ENCODE measurements around the gene SMIM44. TPM values are rescaled to one million over a fixed set of nuclear protein-coding genes. Genes with fewer than 3 reads are reported as not detected.
"Not testable (repeated sequence)": the region's sequence is repeated elsewhere in the genome, so short reads cannot be mapped to it uniquely, and the experiment has no call there.

The SMIM44 gene
- polyA plus RNA-seq (2013, experiment 1 of 2; ENCODE audit: insufficient read length), result not detected
- not detected for polyA plus RNA-seq (2013, experiment 2 of 2; ENCODE audit: insufficient read length)

DNA sequence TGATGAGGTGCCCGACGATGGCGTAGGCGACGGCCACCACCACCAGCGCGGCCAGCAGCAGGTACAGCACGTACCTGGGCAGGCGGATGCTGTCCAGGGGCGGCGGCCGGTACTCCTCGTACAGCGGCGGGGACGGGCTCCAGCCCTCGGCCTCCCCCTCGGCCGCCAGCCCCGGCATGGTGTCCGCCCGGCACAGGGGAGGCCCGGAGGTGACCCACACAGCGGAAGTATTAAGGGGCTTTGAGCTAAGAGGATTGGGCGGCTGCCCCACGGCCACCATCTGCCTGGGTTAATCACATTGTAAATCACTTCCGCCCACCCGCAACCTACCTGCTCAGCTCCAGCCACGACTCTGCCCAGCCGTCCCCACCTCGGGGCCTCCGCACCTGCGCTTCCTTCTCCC lies at the start of gene SMIM44:
Gene SMIM44, minus strand, starts transcription at position 216 of the 403 bp plus-strand sequence. Its CDS starts 38 bp downstream, at position 178.
- no peak for DNase-seq

DNA sequence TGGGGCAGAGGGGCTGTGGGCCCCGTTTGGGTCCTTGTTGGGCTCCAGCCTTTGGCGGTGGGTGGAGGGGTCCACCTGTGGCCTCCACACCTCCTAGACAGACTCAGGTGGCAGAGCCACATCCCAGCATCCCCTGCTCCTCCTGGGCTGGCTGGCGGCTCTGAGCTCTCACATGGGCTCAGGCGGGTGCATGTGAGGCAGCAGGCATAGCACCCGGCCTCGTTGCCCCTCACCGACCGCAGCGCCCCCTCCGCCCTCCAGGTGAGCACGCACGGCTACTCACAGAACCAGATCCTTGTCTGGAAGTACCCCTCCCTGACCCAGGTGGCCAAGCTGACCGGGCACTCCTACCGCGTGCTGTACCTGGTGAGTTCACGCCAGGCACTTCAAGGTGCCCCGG lies 49.8 kb upstream of the SMIM44 start:
- DNase-seq, result no peak

DNA sequence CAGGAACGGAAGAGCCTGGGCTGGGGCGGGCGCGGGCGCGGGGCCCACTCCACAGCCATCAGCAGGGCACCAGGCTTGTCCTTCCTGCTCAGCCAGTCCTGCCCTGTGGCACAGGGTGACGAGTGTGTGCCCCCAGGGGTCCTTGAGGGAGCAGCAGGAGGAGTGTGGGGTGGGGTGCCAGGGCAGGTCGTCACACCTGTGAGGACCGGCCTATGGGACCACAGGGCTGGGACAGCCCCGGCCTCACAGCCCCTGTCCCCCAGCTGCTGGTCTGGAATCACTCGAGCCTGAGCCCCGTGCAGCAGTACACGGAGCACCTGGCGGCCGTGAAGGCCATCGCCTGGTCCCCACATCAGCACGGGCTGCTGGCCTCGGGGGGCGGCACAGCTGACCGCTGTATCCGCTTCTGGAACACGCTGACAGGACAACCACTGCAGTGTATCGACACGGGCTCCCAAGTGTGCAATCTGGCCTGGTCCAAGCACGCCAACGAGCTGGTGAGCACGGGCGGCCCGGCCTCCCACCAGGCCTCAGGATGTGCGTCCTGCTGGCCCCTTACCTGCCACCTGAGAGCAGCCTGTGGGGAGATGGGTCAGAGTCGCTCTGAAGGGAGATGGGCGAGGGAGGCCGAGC lies 49.0 kb upstream of the SMIM44 start:
- DNase-seq, result no peak

DNA sequence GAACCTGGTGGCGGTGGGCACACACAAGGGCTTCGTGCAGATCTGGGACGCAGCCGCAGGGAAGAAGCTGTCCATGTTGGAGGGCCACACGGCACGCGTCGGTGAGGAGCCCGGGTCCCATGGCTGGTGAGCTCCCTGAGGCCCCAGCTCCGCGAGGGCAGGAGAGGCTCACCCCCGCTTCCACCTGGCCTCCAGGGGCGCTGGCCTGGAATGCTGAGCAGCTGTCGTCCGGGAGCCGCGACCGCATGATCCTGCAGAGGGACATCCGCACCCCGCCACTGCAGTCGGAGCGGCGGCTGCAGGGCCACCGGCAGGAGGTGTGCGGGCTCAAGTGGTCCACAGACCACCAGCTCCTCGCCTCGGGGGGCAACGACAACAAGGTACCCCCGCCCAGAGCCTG lies 48.5 kb upstream of the SMIM44 start:
- no peak for DNase-seq

DNA sequence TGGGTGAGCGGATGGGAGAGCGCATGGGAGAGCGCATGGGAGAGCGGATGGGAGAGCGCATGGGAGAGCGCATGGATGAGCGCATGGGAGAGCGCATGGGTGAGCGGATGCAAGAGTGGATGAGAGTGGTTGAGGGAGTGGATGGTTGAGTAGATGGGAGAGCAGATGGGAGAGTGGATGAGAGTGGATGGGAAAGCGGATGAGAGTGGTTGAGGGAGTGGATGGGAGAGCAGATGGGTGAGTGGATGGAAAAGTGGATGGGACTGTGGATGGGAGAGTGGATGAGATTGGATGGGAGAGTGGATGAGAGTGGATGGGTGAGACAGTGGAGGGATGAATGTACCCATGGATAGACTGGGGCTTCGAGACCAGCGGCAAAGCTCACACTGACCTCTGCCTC lies 47.1 kb upstream of the SMIM44 start:
- DNase-seq, result no peak

DNA sequence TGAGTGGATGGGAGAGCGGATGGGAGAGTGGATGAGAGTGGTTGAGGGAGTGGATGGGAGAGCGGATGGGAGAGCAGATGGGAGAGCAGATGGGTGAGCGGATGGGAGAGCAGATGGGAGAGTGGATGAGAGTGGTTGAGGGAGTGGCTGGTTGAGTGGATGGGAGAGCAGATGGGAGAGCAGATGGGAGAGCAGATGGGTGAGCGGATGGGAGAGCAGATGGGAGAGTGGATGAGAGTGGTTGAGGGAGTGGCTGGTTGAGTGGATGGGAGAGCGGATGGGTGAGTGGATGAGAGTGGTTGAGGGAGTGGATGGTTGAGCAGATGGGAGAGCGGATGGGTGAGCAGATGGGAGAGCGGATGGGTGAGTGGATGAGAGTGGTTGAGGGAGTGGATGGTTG lies 46.1 kb upstream of the SMIM44 start:
- DNase-seq, result not testable (repeated sequence)

DNA sequence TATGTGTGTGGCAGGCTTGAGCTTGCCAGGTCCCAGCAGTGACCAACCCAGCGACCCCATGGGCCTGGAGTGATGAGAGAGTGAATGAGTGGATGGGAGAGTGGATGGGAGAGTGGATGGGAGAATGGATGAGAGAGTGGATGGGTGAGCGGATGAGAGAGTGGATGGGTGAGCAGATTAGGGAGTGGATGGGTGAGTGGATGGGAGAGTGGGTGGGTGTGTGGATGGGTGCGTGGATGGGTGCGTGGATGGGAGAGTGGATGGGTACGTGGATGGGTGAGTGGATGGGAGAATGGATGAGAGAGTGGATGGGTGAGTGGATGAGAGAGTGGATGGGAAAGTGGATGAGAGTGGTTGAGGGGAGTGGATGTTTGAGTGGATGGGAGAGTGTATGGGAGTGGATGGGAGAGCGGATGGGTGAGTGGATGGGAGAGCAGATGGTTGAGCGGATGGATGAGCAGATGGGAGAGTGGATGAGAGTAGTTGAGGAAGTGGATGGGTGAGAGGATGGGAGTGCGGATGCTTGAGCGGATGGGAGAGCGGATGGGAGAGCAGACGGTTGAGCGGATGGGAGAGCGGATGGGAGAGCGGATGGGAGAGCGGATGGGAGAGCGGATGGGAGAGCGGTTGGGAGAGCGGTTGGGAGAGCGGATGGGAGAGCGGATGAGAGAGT lies 45.4 kb upstream of the SMIM44 start:
- DNase-seq, result no peak

DNA sequence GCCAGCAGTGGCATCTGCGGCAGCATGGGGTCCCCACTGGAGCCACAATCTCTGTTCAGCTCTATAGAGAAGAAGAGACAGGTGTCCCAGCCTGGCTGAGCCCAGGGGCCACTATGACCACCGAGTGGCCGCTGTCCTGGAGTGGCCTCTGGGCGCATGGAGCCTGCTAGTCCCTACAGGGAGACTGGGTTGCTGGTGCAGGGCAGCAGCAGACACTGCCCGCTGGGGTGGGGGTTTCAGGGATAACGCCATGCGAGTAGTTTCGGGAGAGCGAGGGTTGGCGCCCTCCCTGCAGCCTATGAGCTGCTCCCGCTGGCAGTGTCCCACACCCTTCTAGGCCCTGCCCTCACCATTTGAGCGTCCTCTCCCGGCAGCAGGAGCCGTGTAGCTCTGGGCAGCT lies 44.8 kb upstream of the SMIM44 start:
- DNase-seq, result no peak

DNA sequence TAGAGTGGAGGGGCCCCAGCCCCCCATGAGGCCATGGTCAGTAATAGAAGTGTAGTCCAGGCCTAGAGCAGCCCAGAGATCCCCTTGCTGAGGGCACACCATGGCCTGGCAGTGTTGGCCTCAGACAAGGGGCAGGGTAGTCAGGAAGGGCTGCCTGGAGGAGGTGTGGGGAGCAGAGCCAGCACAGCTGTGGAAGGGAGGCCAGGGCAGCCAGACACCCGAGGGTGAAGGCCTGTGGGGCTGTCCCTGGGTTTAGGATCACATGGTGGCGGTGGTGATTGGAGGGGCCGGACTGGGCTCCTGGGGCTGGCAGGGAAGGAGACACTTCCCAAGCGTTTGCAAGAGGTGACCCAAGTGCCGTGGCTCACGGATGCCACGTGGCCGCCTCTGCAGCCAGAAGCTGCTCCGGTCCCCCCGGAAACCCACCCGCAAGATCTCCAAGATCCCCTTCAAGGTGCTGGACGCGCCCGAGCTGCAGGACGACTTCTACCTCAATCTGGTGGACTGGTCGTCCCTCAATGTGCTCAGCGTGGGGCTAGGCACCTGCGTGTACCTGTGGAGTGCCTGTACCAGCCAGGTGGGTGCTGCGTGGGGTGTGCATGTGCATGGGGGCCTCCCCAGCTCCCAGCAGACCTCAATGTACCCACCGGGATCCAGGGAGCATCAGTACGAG lies 44.1 kb upstream of the SMIM44 start:
- DNase-seq, result no peak

DNA sequence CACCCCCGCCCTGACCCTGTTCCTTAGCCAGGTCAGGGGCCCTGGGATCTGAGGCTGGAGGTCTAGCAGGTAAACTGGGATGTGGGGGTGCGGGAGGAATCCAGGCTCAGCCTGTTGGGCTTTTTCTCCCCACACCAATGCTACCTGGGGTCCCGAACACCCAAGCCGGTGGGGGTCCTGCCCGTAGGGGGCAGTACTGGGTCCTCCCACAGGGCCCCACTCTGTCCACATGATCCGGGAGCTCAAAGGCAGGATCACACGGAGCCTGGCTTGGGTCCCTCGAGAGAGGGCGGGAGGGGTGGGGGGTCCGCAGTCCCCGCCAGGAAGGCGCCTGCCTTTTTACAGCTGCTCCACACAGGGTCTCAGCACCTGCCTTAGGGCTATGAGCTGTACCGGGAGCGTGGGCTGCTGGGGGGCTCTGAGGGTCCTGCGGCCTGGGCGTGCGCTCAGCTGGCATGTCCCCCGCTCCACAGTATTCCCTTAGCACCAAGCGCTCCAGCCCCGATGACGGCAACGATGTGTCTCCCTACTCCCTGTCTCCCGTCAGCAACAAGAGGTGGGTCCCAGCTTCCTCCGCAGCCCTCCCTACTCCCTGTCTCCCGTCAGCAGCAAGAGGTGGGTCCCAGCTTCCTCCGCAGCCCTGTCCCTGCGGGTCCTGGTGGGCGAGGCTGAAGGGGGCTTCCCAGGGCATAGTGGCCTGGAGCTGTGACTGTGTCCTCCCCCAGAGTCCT lies 43.4 kb upstream of the SMIM44 start:
- no peak for DNase-seq

DNA sequence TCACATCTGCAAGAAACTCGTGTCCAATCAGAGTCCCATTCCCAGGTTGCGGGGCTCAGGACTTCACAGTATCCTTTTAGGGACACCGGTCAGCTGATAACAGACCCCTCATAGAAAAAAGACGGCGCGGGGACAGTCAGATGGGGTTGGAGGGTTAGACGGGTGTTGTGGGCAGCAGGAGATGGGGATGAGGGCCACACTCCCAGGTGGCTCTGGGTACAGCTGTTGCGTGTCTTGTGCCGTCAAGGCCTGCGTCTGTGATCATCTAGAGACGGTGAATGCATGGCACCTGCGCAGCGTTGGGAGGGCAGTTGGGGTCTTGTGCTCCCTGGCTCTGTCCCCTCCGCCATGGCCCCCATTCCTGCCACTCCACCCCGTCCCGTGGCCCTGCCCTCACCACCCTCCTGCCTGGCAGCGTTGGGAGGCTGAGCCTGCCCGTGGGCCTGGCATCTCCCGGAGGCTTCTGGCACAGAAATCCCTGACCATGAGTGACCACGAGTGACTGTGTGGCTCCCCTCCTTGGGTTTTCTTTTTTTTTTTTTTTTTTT lies 41.7 kb upstream of the SMIM44 start:
- no peak for DNase-seq

DNA sequence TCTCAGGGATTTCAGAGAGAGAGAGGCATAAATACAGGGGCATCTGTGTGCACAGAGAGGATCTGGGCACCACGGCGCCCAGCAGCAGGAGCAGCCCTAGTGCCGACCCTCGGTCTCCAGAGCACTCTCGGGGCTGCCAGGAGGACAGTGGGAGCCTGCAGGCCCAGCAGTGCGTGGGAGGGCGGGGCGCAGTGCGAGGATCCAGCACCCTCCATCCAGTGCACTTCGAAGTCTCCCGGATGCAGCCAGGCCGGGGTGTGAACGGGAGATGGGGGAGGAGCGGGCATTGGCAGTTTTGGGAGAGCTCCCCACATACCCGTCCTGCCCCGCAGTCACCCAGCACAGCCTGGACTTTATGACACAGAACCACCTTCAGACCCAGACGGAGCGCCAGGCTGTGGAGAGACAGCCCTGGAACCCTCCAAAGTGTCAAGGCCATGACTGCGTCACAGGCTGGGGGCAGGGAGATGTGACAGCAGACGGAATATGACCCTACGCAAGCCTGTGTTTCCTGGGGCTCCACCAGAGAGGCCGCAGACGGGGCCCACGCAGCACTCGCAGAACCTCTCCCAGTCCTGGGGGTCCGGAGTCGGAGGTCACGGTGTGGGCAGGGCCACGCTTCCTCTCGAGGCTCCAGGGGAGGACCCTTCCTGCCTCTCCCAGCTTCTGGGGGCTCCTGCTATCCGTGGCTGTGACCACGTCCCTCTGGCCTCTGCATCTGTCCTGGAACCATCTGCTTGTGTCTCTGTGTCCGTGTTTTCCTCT lies 41.0 kb upstream of the SMIM44 start:
- no peak for DNase-seq

DNA sequence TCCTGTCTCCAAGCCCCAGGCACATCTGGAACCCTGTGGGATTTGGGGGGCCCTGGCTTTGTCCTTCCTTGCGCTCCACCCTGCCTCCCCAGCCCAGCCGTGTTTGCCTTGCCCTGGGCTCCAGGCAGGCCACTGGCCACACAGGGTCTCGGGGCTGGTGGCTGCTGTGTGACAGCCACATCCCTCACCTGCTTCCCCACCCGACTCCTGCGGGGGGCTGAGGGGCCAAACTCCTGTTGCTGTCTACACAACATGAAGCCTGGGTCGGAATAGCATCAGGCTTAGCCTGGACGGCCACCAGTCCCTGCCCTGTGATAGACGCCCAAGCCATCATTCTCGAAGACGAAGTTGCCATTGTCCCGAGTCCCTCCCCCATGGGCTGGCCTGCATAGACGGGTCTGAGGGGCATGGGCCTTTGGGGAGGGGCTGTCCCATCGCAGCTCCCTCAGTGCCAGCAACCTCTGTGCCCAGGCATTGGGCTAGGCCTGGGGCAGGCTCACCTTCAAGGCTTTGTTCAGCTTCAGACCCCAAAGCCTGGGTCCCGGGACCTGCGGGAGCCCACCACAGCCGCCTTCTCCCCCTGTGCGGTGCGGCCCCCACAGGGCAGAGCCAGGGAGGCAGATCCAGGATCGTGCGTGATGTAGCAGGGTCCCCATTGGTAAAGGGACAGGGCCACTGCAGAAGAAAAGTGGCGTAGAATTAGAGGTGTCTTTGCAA lies 40.3 kb upstream of the SMIM44 start:
- DNase-seq, result no peak

DNA sequence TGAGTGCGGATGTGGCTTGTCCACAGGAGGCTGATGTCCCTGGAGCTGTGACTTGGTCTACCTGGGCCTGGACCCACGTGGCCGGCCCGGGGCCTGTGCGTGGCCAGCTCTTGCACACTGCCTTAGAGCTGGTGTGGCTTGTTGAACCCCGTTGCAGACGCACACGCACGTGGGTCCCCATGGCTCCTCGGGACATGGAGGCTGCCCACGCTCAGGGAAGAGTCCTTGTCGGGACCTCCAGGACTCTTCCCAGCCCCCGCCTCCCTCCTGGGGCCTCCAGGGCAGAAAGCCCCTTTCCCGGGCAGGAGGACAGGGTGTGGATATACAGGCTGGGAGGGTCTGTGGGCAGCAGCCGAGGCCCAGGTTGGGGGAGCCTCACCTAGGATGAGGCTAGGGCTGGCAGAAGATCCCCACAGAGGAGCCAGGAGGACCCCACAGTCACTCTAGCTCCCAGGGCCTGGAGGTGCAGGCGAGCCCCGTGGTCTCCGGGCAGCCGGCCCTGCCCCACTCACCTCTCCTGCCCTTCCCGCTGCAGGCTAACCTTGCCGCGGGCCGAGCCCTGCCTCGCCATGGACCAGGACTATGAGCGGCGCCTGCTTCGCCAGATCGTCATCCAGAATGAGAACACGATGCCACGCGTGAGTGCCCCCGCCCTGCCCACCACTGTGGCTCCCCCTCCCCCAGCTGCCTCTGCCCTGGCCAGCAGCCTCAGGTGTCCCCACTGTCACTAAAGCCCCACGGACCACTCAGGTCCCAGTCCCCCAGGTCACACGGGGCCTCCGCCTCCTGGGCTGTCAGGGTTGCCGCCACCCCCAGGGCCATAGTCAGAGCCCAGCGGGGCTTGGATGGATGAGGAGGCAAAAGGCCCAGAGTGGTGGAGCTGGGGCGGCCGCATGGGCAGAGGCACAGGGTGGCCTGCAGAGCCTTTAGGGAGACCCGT lies 39.5 kb upstream of the SMIM44 start:
- no peak for DNase-seq

DNA sequence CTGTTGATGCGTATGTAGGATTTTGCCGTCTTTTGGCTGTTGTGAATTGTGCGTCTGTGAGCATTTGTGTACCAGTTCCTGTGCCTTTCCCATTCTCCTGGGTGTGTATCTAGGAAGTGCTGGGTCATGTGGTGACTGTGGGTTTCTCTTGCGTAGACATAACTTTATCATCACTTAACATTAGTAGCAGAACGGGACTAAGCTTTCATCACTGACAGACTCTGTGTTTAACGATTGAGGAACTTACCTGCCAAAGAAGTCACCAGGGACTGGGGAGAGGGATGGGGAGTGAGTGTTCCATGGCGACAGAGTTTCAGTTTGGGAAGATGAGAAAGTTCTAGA lies 37.8 kb upstream of the SMIM44 start:
- no peak for DNase-seq

DNA sequence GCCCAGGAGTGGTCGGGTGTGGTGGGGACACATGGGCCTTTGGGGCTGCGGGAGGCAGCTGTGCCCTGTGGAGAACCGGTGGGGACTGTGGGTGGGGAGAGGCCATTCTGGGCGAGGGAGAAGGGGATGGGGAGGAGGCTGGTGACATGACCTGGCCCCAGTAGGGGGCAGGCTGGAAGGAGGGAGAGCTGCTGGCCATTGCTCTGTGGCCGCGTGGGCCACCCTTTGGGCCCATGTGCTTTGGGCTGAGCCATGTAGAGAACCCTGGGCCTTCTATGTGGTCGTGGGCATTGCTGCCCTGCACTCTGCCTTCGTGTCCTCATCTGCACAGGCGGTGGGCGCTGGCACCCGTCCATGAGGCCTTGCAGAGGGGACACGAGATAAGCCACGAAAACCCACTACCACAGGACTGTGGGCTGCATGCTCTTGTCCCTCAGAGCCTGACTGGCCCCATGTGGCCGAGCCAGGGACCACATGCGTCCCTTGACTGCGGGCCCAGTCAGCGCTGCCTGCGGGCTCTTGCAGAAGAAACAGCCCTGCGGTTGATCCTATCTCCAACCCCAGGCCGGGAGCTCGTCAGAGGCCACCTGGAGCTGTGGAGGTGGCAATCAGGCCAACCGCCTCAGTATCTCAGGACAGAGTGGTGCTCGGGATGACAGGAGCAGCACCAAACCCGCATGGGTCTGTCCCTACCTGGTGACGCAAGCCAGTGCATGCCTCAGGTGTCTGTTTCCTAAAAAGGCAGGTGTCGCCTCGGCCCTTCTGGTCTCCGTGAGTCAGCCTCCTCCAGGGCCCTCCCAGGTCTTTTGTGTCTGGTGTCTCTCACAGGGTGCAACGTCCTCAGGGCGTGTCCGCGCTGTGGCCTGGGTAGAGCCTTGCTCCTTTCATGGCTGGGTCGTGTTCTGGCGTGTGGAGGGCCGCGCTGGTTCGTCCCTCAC lies 37.2 kb upstream of the SMIM44 start:
- no peak for DNase-seq

DNA sequence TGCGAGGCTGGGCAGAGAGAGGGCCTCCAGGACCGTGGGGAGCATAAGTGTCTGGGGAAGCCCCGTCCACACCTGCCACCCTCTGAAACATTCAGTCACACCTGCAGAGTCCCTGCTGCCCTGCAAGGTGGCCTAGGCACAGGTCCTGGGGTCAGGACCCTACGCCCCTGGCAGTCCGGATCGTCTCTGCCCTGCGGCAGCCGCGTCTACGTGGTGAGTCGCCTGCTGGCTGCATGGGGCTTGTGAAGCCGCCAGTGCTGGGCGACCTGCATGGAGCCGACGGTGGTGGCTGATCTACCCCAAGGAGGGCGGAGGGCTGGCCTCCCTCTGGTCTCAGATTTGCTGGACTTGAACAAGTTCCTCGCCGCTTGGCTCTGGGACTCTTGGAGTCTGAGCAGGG lies 35.9 kb upstream of the SMIM44 start:
- no peak for DNase-seq

DNA sequence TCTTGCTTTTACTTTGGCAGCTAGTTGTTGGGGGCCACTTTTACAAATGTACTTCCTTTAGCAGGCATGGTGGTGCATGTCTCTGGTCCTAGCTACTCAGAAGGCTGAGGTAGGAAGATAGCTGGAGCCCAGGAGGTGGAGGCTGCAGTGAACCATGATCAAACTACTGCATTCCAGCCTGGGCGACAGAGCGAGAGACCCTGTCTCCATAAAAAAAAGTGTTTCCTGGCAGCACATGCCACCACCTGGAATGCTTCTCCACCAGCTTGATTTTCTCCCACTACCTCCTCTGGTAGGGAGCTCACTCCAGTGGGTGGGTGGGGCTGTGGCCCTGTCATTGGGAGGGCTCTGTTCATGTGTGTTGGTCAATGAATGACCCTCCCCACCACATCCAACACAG lies 35.4 kb upstream of the SMIM44 start:
- no peak for DNase-seq

DNA sequence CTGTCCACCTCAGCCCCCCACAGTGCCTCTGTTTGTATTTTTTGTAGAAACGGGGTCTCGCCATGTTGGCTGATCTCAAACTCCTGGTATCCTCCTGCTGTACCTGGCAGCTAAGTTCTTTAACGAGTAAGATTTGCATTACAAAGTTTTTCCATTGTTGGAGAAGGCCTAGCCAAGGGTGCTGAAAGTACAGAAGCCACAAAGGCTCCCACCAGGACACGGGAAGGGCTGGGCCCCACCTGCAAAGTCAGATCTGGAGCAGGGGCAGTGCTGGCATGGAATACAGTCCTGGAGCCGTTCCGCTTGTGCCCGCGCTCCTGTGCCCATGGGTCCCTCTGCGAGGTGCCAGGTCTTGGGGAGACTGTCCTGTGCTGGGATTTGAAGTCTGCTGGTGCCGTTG lies 35.0 kb upstream of the SMIM44 start:
- no peak for DNase-seq

Measured in fibroblast of skin of scalp (primary cell).